NCI-H526 (cell line): ENCODE data around the gene SLC2A3.
"Not testable (repeated sequence)": the region's sequence is repeated elsewhere in the genome, so short reads cannot be mapped to it uniquely, and the experiment has no call there.

Experiments used
- DNase-seq, 2 experiments: peaks; one replicate each; lab custom pipeline; 2025; lab: John Stamatoyannopoulos, UW

SLC2A3 gene

DNA sequence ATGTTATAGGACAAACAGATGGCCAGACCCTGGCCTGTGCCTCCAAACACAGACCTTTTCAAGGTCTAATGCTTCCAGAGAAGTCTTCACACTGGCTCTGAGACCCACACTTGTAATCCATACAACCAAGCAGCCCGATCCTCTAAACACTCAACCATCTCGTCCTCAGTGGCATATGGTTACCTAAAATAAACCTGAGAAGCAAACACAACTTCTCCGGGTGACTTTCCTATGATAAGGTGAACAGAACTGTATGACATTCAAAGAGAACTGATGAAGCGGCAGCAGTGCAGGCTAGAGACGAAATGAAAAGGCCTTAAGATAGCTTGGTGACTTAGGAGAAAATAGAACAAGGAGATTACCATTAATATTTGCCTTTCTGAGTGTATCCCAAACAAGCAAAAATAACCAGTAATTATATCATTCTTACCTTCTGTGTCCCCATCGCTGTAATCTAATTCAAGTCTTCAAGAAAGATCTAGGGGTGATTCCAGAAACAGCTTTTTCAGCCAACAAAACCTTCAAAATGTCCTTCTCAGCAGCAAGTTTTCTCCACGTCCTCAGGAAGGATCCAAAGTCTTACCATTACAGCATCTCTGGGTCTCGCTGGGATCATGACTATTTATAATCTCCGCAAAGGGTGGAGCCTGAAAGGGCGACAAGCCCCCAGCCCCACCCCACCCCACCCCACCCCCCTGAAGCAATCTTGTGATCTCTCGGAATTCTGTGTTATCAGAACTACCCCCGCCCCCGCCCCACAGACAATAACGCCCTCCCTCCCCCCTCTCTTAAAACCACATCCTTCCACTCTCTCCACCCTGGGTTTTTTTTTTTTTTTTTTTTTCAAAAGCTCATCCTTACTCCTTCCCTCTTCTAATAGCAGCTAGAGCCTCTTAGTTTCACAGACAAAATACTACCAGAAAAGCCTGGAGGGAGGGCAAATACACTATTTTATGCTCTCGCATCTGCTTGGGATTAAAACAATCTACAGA, at the start of gene SLC2A3:
Gene SLC2A3 (minus strand): TSS at position 598 of the 992 bp plus-strand sequence. CDS start 153 bp downstream, at position 445.
- peak; percentile 5 to 44 for DNase-seq

DNA sequence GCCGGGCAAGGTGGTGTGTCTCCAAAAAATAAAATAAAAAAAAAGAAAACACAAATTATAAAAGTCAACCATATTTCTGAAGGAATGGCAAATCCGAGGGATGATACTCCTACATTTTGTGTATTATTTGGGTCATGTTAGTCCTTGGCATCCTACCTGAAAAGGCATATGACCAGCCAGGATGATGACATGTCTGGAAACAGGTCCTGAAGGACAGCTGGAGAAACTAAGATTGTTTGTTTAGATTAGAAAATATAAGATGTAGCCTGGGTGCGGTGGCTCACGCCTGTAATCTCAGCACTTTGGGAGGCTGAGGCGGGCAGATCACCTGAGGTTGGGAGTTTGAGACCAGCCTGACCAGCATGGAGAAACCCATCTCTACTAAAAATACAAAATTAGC, 48.9 kb upstream of the SLC2A3 start:
- no peak for DNase-seq

GRCh38 chr12:7983460-7983859, 47.5 kb upstream of the SLC2A3 start:
- DNase-seq: not testable (repeated sequence)

DNA sequence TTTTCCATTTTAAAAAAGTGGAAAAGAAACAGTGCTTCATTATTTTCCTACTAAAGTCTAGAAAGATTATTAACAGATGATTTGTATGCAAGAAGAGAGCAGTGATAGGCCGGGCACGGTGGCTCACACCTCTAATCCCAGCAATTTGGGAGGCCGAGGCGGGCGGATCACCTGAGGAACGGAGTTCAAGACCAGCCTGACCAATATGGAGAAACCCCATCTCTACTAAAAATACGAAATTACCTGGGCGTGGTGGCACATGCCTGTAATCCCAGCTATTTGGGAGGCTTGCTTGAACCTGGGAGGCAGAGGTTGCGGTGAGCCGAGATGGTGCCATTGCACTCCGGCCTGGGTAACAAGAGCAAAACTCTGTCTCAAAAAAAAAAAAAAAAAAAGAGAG, 47.0 kb upstream of the SLC2A3 start:
- not testable (repeated sequence) for DNase-seq

DNA sequence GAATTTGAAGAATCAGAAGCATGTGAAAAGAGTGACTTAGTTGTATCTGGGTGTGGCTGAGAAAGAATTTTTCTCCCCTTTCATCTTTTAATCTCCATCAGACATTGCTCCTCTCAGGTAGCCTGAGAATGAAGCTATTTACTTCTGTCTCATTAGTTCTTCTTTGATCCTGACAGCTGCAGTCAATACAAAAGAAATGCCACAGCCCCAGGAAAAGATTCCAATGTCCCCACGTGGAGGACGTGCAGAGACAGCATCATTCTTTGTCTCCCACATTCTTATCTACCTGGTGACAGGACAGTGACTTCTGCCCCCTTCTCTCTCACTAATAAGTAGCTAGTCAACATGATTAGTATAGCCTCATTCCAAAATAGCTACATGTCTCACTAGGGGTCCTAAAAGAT, 46.3 kb upstream of the SLC2A3 start:
- DNase-seq: not testable (repeated sequence)

DNA sequence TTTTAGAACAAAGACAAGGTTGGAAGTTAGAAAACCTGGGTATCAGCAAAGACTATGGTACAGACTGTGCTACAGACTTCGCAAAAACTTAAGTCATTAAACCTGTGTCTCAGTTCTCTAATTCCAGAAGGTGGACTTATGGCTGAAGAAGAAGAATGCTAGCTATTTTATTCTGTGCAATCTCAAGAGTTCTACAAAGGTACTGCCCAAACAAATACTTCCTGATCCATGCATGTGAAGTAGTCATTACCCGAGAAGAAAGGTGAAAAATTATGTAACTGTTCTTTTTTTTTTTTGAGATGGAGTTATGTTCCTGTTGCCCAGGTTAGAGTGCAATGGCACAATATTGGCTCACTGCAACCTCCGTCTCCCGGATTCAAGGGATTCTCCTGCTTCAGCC, 45.5 kb upstream of the SLC2A3 start:
- no peak for DNase-seq

DNA sequence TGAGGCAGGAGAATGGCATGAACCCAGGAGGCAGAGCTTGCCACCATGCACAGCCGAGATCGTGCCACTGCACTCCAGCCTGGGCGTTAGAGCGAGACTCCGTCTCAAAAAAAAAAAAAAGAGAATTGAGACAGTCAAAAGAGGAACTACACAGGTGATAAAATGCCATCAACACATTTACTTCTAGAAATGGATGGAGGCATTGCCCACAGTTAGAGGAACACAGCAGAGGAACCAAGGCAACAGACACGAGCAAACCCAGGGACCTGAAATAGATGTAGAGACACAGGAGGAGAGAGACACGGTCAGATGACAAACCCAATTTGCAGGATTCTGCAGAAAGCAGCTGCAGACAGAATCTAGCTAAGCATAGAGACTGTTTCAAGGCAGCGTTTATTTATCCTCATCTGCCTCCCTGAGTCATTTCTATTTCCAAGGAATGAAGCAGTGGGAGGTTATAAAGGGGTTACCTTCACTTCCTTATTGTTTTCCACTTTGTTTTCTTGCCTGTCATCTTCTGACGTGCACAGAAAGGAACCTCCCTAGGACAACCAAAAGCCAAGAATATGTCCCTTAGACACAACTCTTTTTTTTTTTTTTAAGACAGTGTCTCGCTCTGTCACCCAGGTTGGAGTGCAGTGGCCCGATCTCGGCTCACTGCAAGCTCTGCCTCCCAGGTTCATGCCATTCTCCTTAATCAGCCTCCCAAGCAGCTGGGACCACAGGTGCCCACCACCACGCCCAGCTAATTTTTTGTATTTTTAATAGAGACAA, 41.6 kb upstream of the SLC2A3 start:
- not testable (repeated sequence) for DNase-seq

GRCh38 chr12:7973457-7973825, 37.5 kb upstream of the SLC2A3 start:
- DNase-seq: no peak

DNA sequence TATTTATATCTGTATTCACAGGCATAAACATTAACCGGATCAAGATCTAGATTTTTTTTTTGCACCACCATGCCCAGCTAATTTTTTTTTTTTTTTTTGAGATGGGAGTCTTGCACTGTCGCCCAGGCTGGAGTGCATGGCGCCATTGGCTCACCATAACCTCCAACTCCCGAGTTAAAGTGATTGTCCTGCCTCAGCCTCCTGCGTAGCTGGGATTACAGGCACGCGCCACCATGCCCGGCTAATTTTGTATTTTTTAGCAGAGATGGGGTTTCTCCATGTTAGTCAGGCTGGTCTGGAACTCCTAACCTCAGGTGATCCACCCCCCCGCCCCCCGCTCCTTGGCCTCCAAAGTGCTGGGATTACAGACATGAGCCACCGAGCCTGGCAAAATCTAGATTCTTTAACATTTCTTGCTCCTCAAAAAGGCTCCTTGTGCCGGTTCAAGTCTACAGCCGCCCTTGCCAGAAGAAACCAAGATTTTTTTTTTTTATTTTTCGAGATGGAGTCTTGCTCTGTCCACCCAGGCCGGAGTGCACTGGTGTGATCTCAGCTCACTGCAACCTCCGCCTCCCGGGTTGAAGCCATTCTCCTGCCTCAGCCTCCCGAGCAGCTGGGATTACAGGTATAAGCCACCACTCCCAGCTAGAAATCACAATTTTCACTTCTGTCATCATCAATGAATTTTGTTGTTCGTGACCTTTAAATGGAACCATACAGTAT, 36.9 kb upstream of the SLC2A3 start:
- no peak for DNase-seq

DNA sequence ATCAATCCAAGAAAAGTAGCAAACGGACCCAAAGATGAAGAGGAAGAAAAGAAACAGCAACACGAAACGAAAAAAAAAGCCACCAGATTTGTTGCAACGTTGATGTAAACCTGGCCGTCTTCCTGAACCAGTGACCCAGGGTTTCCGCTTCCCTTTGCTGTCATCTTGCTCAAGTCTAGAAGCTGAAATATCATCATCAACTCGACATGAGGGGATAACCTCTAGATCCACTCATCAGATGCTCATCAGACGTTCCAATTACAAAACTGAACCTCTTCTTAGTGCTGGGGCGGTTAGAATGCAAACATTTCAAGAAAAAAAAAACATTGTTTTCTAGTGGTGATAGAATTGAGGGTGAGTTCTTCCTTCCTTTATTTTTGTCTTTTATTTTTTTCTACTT, 36.3 kb upstream of the SLC2A3 start:
- DNase-seq: not testable (repeated sequence)

- not testable (repeated sequence) for DNase-seq
Observed at GRCh38 chr12:7971765-7972164, 35.8 kb upstream of the SLC2A3 start.

DNA sequence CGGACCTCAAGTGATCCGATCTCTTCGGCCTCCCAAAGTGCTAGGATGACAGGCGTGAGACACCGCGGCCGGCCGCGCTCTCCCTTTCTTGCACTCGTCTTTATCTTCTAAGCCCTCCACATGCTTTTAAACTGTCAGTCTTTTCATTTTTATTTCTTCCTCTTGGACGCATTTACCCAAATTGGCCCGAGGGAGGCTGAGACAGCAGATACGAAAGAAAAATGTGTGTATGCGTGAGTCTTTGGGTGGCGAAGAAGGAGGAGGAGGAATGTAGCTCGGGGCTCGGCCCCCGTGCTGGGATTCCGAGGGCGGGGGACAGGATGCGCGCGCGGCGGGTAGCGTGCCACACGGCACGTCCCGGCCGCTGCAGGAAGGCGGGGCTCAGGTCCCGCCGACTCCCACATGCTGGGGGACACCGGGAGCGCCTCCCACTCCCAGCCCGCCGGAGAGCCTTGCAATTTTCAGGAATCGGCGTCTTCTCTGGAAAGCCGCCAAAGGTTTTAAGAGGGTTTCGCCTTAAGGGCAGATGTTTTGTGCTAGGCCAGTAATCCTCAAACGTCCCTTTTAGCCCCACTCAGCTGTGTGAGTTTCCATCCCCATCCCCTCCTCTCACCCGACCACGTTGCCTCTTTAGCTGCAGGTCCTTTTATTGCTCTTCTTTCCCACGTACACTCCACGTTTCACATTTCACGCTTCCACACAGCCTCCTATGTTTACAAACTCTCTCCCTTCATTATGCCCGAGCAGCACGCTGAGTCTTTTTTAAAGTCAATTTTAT, 34.7 kb upstream of the SLC2A3 start:
- peak; percentile 56 to 90 for DNase-seq

DNA sequence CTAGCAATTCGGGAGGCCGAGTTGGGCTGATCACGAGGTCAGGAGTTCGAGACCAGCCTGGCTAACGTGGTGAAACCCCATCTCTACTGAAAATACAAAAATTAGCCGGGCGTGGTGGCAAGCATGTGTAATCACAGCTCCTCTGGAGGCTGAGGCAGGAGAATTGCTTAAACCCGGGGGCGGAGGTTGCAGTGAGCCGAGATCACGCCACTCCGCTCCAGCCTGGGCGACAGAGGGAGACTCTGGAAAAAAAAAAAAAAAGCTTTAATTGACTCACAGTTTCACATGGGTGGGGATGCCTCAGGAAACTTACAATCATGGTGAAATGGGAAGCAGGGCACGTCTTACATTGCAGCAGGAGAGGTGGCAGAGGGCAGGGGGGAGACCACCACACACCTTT, 30.6 kb upstream of the SLC2A3 start:
- no peak for DNase-seq

- not testable (repeated sequence) for DNase-seq
Observed at GRCh38 chr12:7964669-7965068, 28.7 kb upstream of the SLC2A3 start.

DNA sequence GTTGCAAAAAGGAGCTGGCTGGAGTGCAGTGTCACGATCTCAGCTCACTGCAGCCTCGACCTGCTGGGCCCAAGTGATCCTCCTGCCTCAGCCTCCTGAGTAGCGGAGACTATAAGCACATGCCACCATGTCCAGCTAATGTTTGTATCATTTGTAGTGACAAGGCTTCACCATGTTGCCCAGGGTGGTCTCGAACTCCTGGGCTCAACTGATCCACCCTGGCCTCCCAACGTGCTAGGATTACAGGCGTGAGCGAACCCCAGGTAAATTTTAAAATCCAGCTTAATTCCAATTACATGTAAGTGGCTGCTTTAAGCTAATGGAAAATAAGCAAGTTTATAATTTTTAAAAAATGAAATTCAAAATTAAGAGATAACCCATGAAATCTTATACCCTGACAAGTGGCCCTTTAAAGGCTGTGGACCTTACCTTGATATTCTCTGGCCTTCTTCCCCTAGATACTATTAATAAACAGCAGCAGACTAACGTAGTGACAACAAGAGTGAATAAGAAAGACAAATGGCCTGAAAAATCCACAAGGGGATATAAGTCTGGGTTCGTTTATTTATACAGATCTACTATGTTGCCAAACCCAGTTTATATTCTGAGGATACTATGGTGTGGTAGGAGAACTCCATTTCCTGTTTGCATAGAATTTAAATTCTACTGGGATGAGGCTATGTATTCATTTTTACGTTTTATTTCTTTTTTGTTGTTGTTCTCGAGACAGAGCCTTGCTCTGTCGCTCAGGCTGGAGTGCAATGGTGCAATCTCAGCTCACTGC, 25.6 kb upstream of the SLC2A3 start:
- no peak for DNase-seq

- DNase-seq: no peak
Observed at GRCh38 chr12:7959701-7960121, 23.7 kb upstream of the SLC2A3 start.

DNA sequence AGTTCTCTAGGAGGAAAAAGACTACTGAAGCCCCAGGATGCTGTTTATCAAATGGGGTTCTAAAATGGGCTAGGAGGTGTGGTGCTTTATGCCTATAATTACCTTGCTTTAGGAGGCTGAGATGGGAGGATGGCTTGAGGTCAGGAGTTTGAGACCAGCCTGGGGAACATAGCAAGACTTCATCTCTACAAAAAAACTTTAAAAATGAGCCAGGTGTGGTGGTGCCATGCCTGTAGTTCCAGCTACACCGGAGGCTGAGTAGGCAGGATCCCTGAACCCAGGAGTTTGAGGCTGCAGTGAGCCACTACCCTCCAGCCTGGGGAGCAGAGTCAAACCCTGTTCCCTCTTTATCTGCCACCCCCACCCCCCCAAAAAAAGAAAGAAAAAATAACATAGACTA, 23.3 kb upstream of the SLC2A3 start:
- DNase-seq: no peak

GRCh38 chr12:7954877-7955276, 18.9 kb upstream of the SLC2A3 start:
- DNase-seq: not testable (repeated sequence)

DNA sequence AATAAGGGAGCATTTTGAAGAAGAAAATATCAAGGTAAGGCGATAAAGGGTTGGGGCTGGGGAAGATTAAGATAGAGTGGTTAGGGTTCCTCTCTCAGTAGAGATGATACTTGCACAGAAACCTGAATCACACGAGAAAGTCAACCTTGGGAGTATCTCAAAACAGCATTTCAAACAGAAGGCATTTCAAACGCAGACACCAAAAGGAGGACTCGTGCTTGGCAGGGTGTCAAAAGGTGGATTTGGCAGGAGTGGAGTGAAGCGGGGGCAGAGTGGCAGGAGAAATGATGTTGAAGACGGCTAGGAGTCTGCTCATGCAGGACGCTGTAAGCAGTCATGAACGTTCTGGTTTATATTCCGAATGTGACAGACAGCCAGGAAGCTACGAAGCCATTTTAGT, 18.4 kb upstream of the SLC2A3 start:
- not testable (repeated sequence) for DNase-seq

DNA sequence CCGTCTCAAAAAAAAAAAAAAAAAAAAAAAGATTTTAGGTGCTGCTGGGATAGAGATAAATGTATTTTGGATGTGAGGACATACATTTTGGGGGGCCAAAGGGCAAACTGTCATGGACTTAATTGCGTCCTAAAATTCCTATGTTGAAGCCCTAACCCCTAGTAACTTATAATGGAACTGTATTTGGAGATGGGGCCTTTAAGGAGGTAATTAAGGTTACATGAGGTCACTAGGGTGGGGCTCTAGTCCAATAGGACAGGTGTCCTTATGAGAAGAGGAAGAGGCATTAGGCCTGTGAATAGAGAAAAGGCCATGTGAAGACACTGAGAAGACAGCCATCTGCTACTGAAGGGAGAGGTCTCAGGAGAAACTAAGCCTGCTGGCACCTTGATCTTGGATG, 17.9 kb upstream of the SLC2A3 start:
- not testable (repeated sequence) for DNase-seq

GRCh38 chr12:7951671-7952070, 15.7 kb upstream of the SLC2A3 start:
- DNase-seq: no peak
